GM23338 (cell line): ENCODE results near the gene PCSK2. TPM values are rescaled to one million over a fixed set of nuclear protein-coding genes. Genes with fewer than 3 reads are reported as not detected.

ENCODE experiments used
- ATAC-seq: fragments of 200-7000 bp; cut with Tn5 transposase; 3 replicates; pipeline ENCODE4 v1.9.1; 2020
- DNase-seq: peaks from one replicate; pipeline ENCODE4 v3.0.0-alpha.2; 2015; ENCODE audit warnings: low spot score
- H2AFZ ChIP-seq: fragments of 200-600 bp; sonication (generic); 2 replicates; pipeline ENCODE4 v1.8.0; 2016; ENCODE audit warnings: antibody characterized with exemption, mild to moderate bottlenecking, moderate library complexity
- H3F3A ChIP-seq: fragments of 200-600 bp; sonication (generic); replicated peaks from 2 replicates; pipeline ENCODE4 v1.8.0; 2017; ENCODE audit warnings: antibody characterized with exemption, mixed run types, low read depth
- H3K27ac ChIP-seq: fragments of 200-600 bp; sonication (generic); 2 replicates; pipeline ENCODE4 v1.6.1; 2016; ENCODE audit warnings: low read depth
- H3K27me3 ChIP-seq: fragments of 200-600 bp; sonication (generic); 2 replicates; pipeline ENCODE4 v1.8.0; 2016; ENCODE audit warnings: mild to moderate bottlenecking, mixed run types, moderate library complexity; ENCODE audit not compliant: insufficient read depth
- H3K36me3 ChIP-seq: fragments of 200-600 bp; sonication (generic); 2 replicates; pipeline ENCODE4 v1.8.0; 2016; ENCODE audit warnings: mild to moderate bottlenecking; ENCODE audit not compliant: insufficient read depth
- H3K4me1 ChIP-seq: fragments of 200-600 bp; sonication (generic); 2 replicates; pipeline ENCODE4 v1.8.0; 2016; ENCODE audit warnings: mild to moderate bottlenecking, moderate library complexity; ENCODE audit not compliant: insufficient read depth
- H3K4me2 ChIP-seq: fragments of 200-600 bp; sonication (generic); 2 replicates; pipeline ENCODE4 v1.7.1; 2017; ENCODE audit warnings: mixed run types
- H3K4me3 ChIP-seq: fragments of 200-600 bp; sonication (generic); 2 replicates; pipeline ENCODE4 v1.6.1; 2016; ENCODE audit warnings: mixed run types
- H3K79me2 ChIP-seq: fragments of 200-600 bp; sonication (generic); replicated peaks from 2 replicates; pipeline ENCODE4 v1.8.0; 2017; ENCODE audit warnings: mild to moderate bottlenecking; ENCODE audit not compliant: insufficient read depth
- H3K9me2 ChIP-seq: fragments of 200-600 bp; sonication (generic); 2 replicates; pipeline ENCODE4 v1.8.0; 2017; ENCODE audit not compliant: insufficient read depth
- H4K20me1 ChIP-seq: fragments of 200-600 bp; sonication (generic); replicated peaks from 2 replicates; pipeline ENCODE4 v1.8.0; 2017; ENCODE audit warnings: mild to moderate bottlenecking; ENCODE audit not compliant: insufficient read depth
- H3K27ac Mint-ChIP-seq: 2 replicates; pipeline ENCODE4 v1.8.0; 2020; ENCODE audit warnings: inconsistent platforms, mild to moderate bottlenecking, moderate library complexity, mixed read lengths
- H3K27me3 Mint-ChIP-seq: 3 replicates; pipeline ENCODE4 v1.8.0; 2022; ENCODE audit warnings: low read depth, mild to moderate bottlenecking, moderate library complexity, mixed read lengths, inconsistent platforms; ENCODE audit not compliant: insufficient read depth, poor library complexity
- H3K36me3 Mint-ChIP-seq: 3 replicates; pipeline ENCODE4 v1.8.0; 2021; ENCODE audit warnings: low read depth, mild to moderate bottlenecking, inconsistent platforms, moderate library complexity, mixed read lengths
- H3K4me1 Mint-ChIP-seq: 3 replicates; pipeline ENCODE4 v1.8.0; 2020; ENCODE audit warnings: mild to moderate bottlenecking, inconsistent platforms, mixed read lengths
- H3K4me3 Mint-ChIP-seq: 3 replicates; pipeline ENCODE4 v1.8.0; 2021; ENCODE audit warnings: moderate library complexity, mild to moderate bottlenecking, inconsistent platforms, mixed read lengths
- H3K9me3 Mint-ChIP-seq: 3 replicates; pipeline ENCODE4 v1.8.0; 2020; ENCODE audit warnings: moderate library complexity, mild to moderate bottlenecking, inconsistent platforms, mixed read lengths
- CREB1 ChIP-seq: fragments of 250-450 bp; sonication (Bioruptor Pico); IDR thresholded peaks from 2 replicates; pipeline ENCODE4 v1.5.0; 2020; ENCODE audit warnings: low read depth, mild to moderate bottlenecking, moderate library complexity
- EZH2 ChIP-seq: fragments of 200-600 bp; sonication (generic); IDR thresholded peaks from one replicate; pipeline ENCODE4 v1.8.0; 2017; ENCODE audit warnings: antibody characterized with exemption, mild to moderate bottlenecking, low read depth; ENCODE audit not compliant: unreplicated experiment
- EZH2phosphoT487 ChIP-seq: fragments of 200-600 bp; sonication (generic); IDR thresholded peaks from one replicate; pipeline ENCODE4 v1.8.1; 2018; ENCODE audit warnings: antibody characterized with exemption; ENCODE audit not compliant: unreplicated experiment
- NANOG ChIP-seq: IDR thresholded peaks from 2 replicates; pipeline ENCODE4 v1.6.1; 2016; ENCODE audit warnings: antibody characterized with exemption, borderline replicate concordance
- POLR2AphosphoS5 ChIP-seq: IDR thresholded peaks from 2 replicates; pipeline ENCODE4 v1.6.1; 2016; ENCODE audit warnings: antibody characterized with exemption, low read depth
- STAT1 ChIP-seq: IDR thresholded peaks from one replicate; pipeline ENCODE4 v1.6.1; 2016; ENCODE audit warnings: antibody characterized with exemption; ENCODE audit not compliant: unreplicated experiment
- ZNF114 ChIP-seq: fragments of 250-450 bp; sonication (Bioruptor Pico); IDR thresholded peaks from 2 replicates; pipeline ENCODE4 v1.5.0; 2020; ENCODE audit warnings: mild to moderate bottlenecking, moderate library complexity
- polyA plus RNA-seq: library from polyadenylated mRNA; unstranded; fragments of >200 nt; fragmentation: Nextera tagmentation; extraction: Ambion mirVana; gene quantifications from 2 replicates; pipeline ENCODE4 v1.2.1, GENCODE V29; 2016
- total RNA-seq: library from RNA; depleted of rRNA; stranded (reverse); fragments of >200 nt; shearing (Covaris generic); gene quantifications from 2 replicates; pipeline ENCODE4 v1.2.3, GENCODE V29; 2014
- TF ChIP-seq, protein P1 (sequence below): IDR thresholded peaks from one replicate; pipeline ENCODE4 v1.6.1; 2018; ENCODE audit warnings: antibody characterized with exemption; ENCODE audit not compliant: unreplicated experiment
- TF ChIP-seq, protein P2 (sequence below): IDR thresholded peaks from 2 replicates; pipeline ENCODE4 v1.6.1; 2016; ENCODE audit warnings: antibody characterized with exemption

Gene PCSK2
- total and polyA plus RNA-seq, 2 experiments from 2014 or later = 0.37 to 1.1 TPM

DNA sequence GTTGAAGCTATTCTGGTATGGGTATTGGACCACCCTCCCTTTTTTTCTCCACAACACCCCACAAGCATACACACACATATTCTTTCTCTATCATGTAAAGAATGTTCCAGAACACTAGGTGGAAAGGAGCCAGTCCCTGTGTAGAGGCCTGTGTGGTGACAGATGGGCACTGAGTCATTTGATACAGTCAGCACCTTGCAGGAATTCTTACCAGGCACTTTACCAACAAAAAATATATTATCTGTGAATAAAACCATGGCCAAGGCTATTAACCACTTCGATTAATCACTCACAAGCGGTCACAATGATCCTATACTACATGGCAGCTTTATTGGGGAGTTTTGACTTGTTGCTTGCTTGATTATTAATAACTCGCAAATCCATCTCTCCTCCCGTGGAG is 154.9 kb downstream of the PCSK2 start:
- no peaks in the 10 kb centered on the region; the same call in 2 of the 3 replicates for H3K9me3 Mint-ChIP-seq
- Histone ChIP-seq H3K27me3 (no peaks in the 10 kb centered on the region), H3K9me2 (no peaks in the 10 kb centered on the region), H3K4me3 (no peak overlapping the region), H4K20me1 (no peaks in the 10 kb centered on the region), H3F3A (no peaks in the 10 kb centered on the region), H2AFZ (no peak overlapping the region), H3K4me1 (peaks cover 6% of the 10 kb centered on the region; the same call in 1 of the 2 replicates), H3K36me3 (no peaks in the 10 kb centered on the region), H3K27ac (no peak overlapping the region), H3K79me2 (no peaks in the 10 kb centered on the region), H3K4me2 (no peak overlapping the region)
- no peak for DNase-seq
- no peak overlapping the region for H3K4me3 Mint-ChIP-seq
- ATAC-seq = no peak
- no peak overlapping the region for H3K27ac Mint-ChIP-seq
- H3K27me3 Mint-ChIP-seq = no peaks in the 10 kb centered on the region
- no peaks in the 10 kb centered on the region for H3K36me3 Mint-ChIP-seq
- peaks cover 9% of the 10 kb centered on the region; the same call in 2 of the 3 replicates for H3K4me1 Mint-ChIP-seq
- TF ChIP-seq, protein P1, sequence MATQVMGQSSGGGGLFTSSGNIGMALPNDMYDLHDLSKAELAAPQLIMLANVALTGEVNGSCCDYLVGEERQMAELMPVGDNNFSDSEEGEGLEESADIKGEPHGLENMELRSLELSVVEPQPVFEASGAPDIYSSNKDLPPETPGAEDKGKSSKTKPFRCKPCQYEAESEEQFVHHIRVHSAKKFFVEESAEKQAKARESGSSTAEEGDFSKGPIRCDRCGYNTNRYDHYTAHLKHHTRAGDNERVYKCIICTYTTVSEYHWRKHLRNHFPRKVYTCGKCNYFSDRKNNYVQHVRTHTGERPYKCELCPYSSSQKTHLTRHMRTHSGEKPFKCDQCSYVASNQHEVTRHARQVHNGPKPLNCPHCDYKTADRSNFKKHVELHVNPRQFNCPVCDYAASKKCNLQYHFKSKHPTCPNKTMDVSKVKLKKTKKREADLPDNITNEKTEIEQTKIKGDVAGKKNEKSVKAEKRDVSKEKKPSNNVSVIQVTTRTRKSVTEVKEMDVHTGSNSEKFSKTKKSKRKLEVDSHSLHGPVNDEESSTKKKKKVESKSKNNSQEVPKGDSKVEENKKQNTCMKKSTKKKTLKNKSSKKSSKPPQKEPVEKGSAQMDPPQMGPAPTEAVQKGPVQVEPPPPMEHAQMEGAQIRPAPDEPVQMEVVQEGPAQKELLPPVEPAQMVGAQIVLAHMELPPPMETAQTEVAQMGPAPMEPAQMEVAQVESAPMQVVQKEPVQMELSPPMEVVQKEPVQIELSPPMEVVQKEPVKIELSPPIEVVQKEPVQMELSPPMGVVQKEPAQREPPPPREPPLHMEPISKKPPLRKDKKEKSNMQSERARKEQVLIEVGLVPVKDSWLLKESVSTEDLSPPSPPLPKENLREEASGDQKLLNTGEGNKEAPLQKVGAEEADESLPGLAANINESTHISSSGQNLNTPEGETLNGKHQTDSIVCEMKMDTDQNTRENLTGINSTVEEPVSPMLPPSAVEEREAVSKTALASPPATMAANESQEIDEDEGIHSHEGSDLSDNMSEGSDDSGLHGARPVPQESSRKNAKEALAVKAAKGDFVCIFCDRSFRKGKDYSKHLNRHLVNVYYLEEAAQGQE = no peak
- TF ChIP-seq NANOG (no peak), EZH2phosphoT487 (no peak), ZNF114 (CRISPR knock-in tag) (no peak), POLR2AphosphoS5 (no peak), EZH2 (no peak), STAT1 (no peak)
- TF ChIP-seq, protein P2, sequence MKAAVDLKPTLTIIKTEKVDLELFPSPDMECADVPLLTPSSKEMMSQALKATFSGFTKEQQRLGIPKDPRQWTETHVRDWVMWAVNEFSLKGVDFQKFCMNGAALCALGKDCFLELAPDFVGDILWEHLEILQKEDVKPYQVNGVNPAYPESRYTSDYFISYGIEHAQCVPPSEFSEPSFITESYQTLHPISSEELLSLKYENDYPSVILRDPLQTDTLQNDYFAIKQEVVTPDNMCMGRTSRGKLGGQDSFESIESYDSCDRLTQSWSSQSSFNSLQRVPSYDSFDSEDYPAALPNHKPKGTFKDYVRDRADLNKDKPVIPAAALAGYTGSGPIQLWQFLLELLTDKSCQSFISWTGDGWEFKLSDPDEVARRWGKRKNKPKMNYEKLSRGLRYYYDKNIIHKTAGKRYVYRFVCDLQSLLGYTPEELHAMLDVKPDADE = no peak

GRCh38 chr20:17385798-17386197 is 159.0 kb downstream of the PCSK2 start:
- H3K27ac ChIP-seq = no peak overlapping the region
- no peaks in the 10 kb centered on the region for H3K36me3 Mint-ChIP-seq
- TF ChIP-seq, protein P1 = no peak
- TF ChIP-seq CREB1 (CRISPR knock-in tag) (no peak), STAT1 (no peak), ZNF114 (CRISPR knock-in tag) (no peak)

More at GRCh38 chr20:17385798-17386197, 159.0 kb downstream of the PCSK2 start:
- H3K9me3 Mint-ChIP-seq = no peaks in the 10 kb centered on the region
- Histone ChIP-seq H4K20me1 (no peaks in the 10 kb centered on the region), H3K4me2 (no peak overlapping the region), H3K36me3 (no peaks in the 10 kb centered on the region), H2AFZ (no peak overlapping the region), H3K4me3 (no peak overlapping the region), H3K27me3 (no peaks in the 10 kb centered on the region), H3K79me2 (no peaks in the 10 kb centered on the region), H3K4me1 (no peaks in the 10 kb centered on the region), H3F3A (no peaks in the 10 kb centered on the region), H3K9me2 (no peaks in the 10 kb centered on the region)
- DNase-seq = no peak
- ATAC-seq = no peak
- no peak overlapping the region for H3K27ac Mint-ChIP-seq
- H3K4me3 Mint-ChIP-seq = no peak overlapping the region
- no peaks in the 10 kb centered on the region for H3K27me3 Mint-ChIP-seq
- no peaks in the 10 kb centered on the region for H3K4me1 Mint-ChIP-seq
